Brain pericyte (primary cell): ENCODE results near the gene LSM11.
"Not testable (repeated sequence)": the region's sequence is repeated elsewhere in the genome, so short reads cannot be mapped to it uniquely, and the experiment has no call there.

ENCODE experiments used
- DNase-seq: peaks from one replicate; pipeline ENCODE4 v3.0.0-alpha.2; 2012; ENCODE audit warnings: low read depth, low spot score

LSM11 gene

GRCh38 chr5:157743163-157744050, at the start of gene LSM11:
Gene LSM11 (plus strand): TSS chr5:157743712. CDS start chr5:157743751, 39 bp downstream.
- DNase-seq: peak; percentile 62

DNA sequence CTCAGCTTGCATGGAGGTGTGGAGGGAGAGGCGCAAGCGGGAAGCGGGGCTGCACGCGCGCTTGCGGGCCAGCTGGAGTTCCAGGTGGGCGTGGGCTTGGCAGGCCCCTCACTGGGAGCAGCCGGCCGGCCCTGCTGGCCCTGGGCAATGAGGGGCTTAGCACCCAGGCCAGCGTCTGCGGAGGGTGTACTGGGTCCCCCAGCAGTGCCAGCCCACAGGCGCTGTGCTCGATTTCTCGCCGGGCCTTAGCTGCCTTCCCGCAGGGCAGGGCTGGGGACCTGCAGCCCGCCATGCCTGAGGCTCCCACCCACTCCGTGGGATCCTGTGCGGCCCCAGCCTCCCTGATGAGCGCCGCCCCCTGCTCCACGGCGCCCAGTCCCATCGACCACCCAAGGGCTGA, 49.7 kb upstream of the LSM11 start:
- not testable (repeated sequence) for DNase-seq

DNA sequence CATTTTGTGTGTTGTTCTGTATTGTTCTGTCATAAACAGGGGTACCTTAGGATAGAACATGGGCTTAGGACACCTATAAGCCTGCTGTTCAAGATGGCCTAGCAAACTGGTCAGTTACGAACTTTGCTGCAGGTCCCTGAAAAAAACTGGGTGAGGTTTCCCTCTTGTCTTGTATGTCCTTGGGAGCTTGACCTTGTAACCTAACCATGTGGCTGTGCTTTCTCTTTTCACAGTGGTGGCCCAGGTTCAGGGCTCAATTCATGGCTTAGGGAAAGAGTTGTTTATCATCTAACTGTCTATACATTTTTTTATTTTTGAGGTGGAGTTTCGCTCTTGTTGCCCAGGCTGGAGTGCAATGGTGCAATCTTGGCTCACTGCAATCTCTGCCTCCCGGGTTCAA, 47.4 kb upstream of the LSM11 start:
- not testable (repeated sequence) for DNase-seq

- DNase-seq: not testable (repeated sequence)
Observed at GRCh38 chr5:157698674-157699073, 44.8 kb upstream of the LSM11 start.

DNA sequence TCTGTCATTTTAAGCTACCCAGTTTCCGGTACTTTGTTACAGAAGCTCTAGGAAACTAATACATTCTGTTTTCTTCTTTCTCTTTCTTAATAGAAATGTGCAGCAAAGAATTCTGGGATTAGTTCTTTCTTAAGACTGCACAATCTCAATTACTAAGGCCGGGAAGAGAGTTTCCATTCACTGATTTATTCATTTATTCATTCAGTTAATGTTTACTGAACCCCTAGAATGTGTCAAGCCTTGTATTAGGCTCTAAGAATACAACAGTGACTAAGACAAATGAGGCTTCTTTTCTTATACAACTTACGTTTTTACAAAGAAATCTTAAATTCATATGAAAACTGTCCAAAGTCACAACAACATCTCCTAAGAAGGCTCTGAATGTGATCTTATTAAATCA, 39.8 kb upstream of the LSM11 start:
- no peak for DNase-seq

GRCh38 chr5:157708866-157709265, 34.6 kb upstream of the LSM11 start:
- no peak for DNase-seq

- DNase-seq: no peak
Observed at GRCh38 chr5:157709346-157709745, 34.2 kb upstream of the LSM11 start.

DNA sequence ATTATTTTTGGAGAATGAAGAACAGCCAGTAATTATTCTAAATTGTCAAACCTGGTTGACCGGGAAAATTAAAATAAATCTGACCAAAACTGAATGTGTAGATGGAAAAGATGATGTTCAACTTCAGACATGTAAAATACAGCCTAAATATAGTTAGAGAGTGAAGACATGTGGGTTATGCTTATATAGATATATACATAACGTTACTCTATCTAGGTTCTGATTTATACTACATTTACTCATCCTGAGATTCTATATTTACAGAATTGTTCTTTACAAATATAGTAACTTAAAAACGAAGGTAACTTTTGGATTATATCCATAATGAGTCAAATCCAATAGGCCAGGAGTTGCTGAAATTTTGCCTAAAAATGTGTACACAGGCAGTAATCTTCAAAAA, 33.1 kb upstream of the LSM11 start:
- no peak for DNase-seq

GRCh38 chr5:157710882-157711281, 32.6 kb upstream of the LSM11 start:
- no peak for DNase-seq

GRCh38 chr5:157713830-157714595, 29.5 kb upstream of the LSM11 start:
- no peak for DNase-seq

GRCh38 chr5:157714596-157714864, 29.0 kb upstream of the LSM11 start:
- no peak for DNase-seq

- DNase-seq: peak; percentile 21
Observed at GRCh38 chr5:157718519-157718918, 25.0 kb upstream of the LSM11 start.

DNA sequence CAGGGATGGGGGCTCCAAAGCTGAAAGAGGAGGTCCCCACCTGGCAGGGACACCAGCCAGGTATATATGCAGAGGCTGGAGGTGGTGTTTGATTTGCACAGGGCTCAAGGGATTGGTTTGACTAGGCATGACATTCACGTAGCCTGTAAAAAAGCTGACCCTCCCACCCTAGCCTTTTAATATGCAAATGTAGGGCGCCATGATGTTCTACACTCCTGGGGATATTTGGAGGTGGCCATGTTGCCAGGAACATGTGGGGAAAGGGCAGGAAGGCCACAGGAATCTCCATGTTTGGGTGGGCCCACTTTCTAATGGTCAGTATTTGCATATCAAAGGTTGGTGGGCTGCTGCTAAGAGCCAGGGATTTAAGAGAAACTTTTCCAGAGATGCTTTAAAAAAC, 24.3 kb upstream of the LSM11 start:
- no peak for DNase-seq

- DNase-seq: no peak
Observed at GRCh38 chr5:157721159-157721558, 22.4 kb upstream of the LSM11 start.

- not testable (repeated sequence) for DNase-seq
Observed at GRCh38 chr5:157722895-157723294, 20.6 kb upstream of the LSM11 start.

DNA sequence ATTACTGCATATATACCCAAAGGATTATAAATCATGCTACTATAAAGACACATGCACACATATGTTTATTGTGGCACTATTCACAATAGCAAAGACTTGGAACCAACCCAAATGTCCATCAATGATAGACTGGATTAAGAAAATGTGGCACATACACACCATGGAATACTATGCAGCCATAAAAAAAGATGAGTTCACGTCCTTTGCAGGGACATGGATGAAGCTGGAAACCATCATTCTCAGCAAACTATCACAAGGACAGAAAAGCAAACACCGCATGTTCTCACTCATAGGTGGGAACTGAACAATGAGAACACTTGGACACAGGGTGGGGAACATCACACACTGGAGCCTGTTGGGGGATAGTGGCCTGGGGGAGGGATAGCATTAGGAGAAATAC, 16.9 kb upstream of the LSM11 start:
- not testable (repeated sequence) for DNase-seq

GRCh38 chr5:157727858-157728257, 15.7 kb upstream of the LSM11 start:
- DNase-seq: not testable (repeated sequence)

- no peak for DNase-seq
Observed at GRCh38 chr5:157729858-157730257, 13.7 kb upstream of the LSM11 start.

GRCh38 chr5:157730900-157731271, 12.6 kb upstream of the LSM11 start:
- no peak for DNase-seq

- DNase-seq: peak; percentile 93
Observed at GRCh38 chr5:157731272-157732129, 12.0 kb upstream of the LSM11 start, which contains the start of gene THG1L. Gene THG1L (plus strand): TSS chr5:157731420. CDS start chr5:157731441, 21 bp downstream.

GRCh38 chr5:157732130-157732514, 11.4 kb upstream of the LSM11 start:
- no peak for DNase-seq
